Stimulated activated CD4-positive, alpha-beta T cell treated with anti-CD3 and anti-CD28 coated beads, Interleukin-2, amount 100 ng/mL, for 48 hours (primary cell): ENCODE data around the gene HAT1.
"Not testable (repeated sequence)": the region's sequence is repeated elsewhere in the genome, so short reads cannot be mapped to it uniquely, and the experiment has no call there.

ENCODE experiments used
- DNase-seq, 2 donors: peaks; one replicate each; pipeline ENCODE4 v3.0.0-alpha.2; 2020

The HAT1 gene

DNA sequence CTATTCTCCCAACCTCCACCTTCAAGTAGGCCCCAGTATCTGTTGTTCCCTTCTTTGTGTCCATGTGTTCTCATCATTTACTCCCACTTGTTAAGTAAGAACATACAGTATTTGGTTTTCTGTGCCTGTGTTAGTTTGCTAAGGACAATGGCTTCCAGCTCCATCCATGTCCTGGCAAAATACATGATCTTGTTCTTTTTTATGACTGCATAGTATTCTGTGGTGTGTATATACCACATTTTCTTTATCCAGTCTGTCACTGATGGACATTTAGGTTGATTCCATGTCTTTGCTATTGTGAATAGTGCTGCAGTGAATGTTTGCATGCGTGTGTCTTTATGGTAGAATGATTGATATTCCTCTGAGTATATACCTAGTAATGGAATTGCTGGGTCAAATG is 61.7 kb downstream of the HAT1 start:
- DNase-seq = not testable (repeated sequence)

DNA sequence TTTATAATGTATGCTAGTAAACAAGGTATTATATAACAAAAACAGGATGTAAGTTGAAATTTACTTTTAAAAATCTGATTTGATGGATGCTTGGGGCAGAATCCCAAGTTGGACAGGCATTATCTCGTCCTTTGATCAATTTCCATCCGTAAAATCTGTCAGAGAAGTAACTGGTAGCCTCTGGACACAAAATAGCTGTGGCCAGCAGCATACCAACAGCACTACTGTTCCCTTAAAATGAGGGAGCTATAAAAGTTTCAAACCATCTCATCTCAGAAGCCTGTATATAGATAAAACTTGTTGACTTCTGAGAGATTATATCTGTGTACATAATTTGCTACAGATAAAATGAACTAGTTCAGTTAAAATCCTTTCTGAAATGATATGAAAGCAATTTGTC is 62.8 kb downstream of the HAT1 start:
- no peak for DNase-seq

DNA sequence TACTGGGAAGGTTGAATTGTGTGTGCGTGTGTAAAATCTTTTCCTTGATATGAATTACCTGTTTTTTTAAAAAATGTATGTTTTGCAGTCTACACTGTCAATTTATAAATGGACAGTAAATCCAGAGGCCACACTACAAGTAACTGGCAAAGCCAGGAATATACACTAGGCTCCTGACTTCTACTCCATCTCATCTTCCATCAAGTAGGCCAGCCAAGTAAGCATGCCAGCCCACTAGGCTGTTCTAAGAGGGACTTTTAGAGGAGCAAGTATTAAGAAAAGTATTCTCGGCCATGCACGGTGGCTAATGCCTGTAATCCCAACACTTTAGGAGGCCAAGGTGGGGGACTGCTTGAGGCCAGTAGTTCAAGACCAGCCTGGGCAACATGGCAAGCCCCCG is 64.5 kb downstream of the HAT1 start:
- no peak for DNase-seq

- no peak for DNase-seq
These were observed 68.8 kb downstream of the HAT1 start for GRCh38 chr2:171991027-171991426.

- DNase-seq = no peak
These were observed 73.3 kb downstream of the HAT1 start for GRCh38 chr2:171995586-171995985.

GRCh38 chr2:171996021-171996420 is 73.8 kb downstream of the HAT1 start:
- no peak for DNase-seq

GRCh38 chr2:171997031-171997430 is 74.8 kb downstream of the HAT1 start:
- DNase-seq = not testable (repeated sequence)

- no peak for DNase-seq
These were observed 76.9 kb downstream of the HAT1 start for GRCh38 chr2:171999161-171999560.

DNA sequence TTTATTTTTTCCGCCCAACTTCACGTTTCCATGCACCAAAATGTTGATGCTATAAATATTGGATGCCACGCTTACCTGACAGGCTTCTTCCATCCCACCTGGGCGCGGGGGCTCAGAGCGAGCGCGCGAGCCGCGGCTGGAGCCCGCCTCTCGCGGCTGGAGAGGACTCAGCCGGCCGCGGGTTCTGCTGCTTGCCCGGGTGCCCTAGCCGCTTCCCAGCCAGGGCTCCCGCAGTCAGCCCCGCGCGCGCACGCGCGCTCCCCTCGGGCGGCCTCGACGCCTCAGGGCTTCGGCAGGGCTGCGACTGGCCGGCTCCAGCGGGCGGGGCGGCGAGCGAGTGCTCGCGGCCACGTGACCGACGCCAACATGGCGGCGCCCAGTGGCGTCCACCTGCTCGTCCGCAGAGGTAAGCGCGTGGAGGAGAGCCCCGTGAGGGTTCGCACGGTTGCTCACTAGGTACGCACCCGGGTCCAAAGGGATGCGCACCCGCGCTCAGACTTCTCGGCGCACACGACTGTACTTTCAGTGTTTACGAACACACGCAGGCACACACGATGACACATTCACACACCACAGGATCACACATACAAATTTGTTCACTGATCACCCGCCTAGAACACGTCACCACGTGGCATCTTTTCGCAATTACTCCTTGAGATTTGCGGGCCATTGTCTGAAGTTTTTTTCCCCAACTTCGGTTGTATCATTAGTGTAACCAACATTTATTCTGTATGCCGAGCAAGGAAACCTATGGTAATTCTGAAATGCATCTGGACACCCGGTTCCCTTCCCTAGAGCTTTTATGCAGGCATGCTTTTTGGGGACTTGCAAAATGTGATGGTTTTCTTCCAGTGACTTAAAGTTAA is 77.6 kb downstream of the HAT1 start, which contains the start of gene METAP1D:
Gene METAP1D (plus strand): TSS at position 350 of the 866 bp plus-strand sequence. CDS start 17 bp downstream, at position 367.
- DNase-seq = peak; percentile 84

DNA sequence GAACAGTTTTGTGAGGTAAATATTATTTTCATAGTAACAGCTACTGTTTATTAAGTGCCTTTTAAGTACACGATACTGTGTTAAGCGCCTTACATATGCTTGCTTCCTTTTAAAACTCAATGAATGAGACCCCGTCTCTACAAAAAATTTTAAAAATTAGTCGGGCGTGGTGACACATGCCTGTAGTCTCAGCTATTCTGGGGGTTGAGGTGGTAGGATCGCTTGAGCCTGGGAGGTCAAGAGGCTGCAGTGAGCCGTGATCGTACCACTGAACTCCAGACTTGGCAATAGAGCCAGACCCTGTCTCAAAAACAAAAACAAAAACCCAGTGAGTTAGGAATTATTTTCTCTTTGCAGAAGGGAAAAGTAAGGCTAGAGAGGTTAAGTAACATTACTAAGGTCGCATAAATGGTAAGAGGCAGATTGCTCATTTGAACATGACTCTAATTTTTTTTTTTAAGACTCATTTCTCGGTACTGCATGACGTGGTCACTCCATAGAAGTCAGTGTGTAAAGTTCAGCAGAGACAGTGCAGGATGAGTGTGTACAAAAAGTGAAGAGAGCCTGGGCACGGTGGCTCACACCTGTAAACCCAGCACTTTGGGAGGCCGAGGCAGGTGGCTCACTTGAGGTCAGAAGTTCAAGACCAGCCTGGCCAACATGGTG is 78.6 kb downstream of the HAT1 start:
- DNase-seq = no peak

DNA sequence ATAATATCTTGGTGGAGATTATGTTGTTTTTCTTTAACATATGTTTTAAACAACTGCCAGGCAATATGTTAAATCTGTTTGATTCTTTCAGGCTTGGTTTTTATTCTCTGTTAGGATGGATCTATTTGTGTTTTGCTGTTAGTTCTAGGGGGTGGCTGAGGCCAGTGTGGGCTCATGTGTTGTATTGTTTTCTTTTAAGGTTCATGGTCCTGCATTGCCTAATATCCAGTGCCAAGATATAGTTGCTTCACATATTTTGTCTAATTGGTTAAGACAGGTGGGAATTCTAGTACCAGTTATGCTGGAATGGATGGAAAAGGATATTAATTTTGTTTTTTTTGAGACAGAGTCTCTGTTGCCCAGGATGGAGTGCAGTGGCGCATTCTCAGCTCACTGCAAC is 85.1 kb downstream of the HAT1 start:
- no peak for DNase-seq

DNA sequence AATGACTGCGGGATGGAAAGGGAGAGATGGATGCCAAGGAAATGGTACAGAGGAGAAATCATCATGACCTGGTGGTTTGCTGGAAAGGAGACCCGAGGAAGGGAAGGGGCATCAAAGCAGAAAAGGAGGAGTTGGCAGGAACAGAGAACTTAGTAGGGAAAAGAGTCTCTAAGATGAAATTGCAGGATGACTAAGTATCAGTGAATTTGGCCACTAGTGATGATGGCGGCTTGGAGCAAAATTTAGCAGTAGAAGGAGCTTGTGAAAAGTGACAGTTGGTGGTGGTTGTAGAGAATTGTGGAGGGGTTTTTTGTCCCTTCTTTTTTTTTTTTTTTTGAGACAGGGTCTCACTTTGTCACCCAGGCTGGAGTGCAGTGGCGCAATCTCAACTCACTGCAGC is 87.6 kb downstream of the HAT1 start:
- DNase-seq = no peak

- DNase-seq = no peak
These were observed 89.7 kb downstream of the HAT1 start for GRCh38 chr2:172011812-172012575.

- DNase-seq = no peak
These were observed 90.6 kb downstream of the HAT1 start for GRCh38 chr2:172012677-172013391.

GRCh38 chr2:172013396-172013795 is 91.1 kb downstream of the HAT1 start:
- no peak for DNase-seq

GRCh38 chr2:172021074-172021931 is 99.0 kb downstream of the HAT1 start:
- no peak for DNase-seq

GRCh38 chr2:172021955-172022354 is 99.7 kb downstream of the HAT1 start:
- no peak for DNase-seq

DNA sequence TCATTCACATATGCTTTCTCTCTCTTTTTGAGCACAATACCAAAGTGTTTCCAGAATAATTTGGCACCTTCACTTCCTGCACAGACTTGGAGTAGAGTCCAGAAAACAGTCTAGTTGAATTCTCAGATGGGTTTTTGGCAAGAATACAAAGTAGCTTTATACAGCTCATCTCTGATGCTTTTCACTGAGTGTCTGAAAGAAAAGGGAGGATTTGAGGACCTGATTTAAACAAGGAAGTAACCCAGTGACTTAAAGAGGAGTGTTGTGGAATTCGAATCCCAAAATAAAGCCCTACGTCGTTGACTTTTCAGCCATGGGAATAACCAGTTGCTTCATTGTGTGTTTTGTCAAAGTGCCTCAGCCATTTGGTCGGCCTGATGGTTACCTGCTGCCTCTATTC is 109.3 kb downstream of the HAT1 start:
- DNase-seq = no peak
